Central memory CD4-positive, alpha-beta T cell (primary cell): ENCODE measurements around the gene DOCK4.

Experiments
- DNase-seq: peaks from one replicate; pipeline ENCODE4 v3.0.0; 2022

Gene DOCK4

DNA sequence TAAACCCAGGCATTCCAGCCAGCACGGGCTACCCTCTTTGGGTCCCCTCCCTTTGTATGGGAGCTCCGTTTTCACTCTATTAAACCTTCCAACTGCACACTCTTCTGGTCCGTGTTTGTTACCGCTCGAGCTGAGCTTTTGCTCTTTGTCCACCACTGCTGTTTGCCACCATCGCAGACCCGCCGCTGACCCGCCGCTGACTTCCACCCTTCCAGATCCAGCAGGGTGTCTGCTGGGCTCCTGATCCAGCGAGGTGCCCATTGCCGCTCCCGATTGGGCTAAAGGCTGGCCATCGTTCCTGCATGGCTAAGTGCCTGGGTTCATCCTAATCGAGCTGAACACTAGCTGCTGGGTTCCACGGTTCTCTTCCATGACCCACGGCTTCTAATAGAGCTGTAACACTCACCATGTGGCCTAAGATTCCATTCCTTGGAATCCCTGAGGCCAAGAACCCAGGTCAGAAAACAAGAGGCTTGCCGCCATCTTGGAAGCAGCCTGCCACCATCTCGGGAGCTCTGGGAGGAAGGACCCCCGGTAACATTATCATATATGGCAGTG lies 14.8 kb upstream of the DOCK4 start:
- DNase-seq: no peak

DNA sequence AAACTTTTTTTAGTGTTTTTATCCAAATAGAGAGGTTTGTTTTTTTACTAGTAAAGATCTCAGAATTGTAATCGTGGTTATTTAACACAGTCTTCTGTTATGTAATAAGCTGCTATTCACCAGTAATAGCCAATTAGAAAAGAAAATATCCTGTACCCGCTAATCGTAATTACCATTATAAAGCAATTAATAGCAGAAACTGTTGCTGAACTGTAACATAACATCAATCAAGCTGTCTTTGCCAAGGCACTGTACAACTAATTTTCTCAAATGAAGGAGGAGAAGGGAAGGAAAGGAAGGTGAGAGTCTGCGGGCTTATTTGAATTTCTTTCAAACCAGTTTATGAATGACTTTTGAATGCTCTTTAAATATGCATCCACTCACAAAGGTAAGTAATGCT lies 9.6 kb upstream of the DOCK4 start:
- no peak for DNase-seq

DNA sequence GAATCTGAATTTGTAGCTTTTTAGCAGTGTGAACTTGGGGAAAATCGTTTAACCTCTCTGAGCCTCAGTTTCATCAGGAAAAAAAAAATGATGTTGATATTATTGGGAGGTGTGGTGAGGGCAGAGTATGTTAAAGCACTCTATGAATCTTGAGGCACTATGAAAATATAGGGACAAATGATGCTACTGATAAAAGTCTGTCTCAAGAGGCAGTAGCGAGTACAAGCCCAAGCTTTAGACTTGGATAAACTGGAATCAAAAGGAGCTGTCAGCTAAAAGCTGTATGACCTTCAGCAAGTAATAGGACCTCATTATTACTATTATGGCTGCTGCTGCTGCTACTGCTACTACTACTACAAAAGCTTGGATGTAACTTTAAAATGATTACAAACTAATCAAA lies 8.7 kb upstream of the DOCK4 start:
- DNase-seq: no peak

DNA sequence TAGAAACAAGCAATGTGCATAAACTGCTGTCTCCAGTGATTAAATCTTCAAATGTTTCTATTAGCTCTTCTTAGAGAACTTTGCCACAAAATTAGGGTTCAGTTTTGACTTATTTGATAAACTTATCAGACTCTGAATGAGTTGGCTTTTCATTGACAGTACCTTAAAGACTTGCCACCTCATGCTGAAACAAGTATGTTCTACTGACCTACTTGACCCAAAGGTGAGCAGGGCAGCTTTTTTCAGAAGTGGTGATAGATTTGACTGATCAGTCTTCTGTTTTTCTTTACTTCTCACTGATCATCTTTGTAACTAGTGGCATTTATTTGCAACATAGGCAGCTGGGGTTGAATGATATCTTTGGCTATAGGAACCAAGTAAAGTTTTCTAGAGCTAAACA lies 8.1 kb upstream of the DOCK4 start:
- DNase-seq: no peak

DNA sequence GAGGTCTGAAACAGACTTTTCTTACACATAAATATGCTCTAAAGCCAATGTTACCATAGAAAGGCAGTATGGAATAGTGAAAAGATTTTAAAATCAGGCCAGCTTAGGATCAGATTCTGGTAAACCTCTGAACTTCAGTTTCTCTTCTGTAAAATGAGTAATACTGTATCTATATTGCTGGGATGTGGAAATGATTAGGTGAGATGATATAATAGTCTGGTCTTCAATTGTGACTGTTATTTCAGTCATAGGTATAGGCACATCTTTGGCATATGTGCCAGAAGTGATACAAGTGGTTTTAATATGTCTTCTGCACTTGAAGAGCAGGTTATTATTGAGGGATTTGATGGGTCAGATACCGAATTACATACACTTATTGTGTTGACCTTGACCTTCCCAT lies 7.5 kb upstream of the DOCK4 start:
- DNase-seq: no peak

DNA sequence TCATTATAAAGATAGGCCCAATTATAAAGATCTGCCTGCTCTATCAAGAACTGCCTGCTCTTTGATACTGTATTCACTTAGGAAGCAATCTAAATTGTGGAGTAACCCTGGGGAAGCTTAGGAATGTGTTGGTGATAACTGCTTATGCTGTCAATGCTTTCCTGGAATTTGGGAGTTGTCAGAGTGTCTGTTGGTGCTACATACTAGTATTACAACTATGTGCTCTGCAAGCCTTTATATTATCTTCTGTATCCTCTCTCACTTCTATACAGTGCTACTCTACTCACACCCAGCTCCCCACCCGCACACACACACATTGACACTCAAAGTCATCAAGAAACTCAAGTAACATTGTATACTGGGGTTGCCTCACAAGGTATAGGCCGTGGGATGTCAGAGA lies 6.4 kb upstream of the DOCK4 start:
- no peak for DNase-seq

DNA sequence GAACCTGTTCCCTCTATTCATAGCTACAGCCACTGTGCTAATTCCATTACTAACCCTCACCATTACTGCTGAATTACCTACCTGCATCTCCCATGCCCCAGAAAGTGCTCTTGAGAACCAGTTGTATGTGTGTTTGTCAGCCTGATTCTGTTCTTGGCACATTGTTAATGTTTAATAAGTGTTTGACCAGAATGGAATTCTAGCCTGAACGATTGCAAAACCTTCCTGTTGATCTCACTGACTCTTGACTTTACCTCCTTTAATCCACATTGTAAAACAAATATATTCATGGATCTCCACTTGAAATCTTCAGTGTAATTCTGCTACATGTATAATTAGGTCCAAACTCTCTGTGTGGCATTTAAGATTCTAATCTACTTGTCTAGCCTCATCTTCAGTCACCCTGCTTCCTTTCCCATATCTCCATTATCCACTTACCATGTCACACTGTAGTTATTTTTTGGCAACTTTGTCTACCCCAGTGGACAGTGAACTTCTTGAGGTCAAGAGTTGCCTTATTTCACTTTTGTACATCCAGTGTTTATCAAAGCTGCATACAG lies 5.2 kb upstream of the DOCK4 start:
- DNase-seq: no peak

DNA sequence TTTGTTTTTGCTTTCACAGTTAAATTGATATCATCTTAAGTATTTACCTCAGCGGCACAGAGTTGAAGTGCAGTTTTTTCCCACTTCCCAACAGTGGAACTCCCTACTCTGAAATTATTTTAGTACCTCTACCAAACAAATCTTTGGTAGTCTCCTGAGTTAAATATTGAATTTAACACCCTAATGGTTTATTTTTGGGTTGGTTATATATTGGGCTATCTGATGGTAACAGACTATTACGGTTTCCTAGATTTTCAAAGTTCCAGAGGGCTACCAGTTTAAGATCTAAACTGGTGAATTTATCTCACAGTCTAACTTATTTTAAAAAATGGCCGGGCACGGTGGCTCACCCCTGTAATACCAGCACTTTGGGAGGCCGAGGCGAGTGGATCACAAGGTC lies 1.6 kb upstream of the DOCK4 start:
- DNase-seq: no peak

DNA sequence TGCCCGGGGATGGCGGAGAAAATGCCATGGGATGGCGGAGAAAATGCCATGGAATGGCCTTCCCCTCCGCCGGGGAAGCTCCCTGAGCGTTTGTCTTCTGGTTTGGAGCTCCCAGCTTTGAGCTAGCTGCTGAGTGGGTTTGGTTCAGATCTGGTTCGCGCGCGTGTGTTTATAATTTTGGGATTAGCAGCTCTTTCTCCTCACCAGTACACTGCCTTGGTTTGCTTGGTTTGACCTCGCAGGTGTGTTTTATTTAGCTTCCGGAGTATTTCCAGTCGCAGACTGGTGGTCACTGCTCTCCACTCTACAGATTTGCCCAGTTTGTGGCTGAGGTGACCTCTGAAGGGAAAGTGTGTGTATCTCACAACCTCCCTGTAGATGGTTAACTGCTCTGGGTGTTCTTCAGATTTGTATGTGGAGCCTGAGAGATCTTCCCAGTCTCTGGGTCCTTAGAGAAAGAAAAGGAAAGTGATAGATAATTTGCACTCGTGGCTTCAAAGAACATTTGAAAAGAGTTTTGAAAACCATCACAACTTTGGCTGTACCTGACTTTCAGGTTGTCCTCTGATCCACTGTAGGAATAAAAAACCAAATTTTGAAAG lies 893 bp upstream of the DOCK4 start:
- DNase-seq: peak; percentile 9

DNA sequence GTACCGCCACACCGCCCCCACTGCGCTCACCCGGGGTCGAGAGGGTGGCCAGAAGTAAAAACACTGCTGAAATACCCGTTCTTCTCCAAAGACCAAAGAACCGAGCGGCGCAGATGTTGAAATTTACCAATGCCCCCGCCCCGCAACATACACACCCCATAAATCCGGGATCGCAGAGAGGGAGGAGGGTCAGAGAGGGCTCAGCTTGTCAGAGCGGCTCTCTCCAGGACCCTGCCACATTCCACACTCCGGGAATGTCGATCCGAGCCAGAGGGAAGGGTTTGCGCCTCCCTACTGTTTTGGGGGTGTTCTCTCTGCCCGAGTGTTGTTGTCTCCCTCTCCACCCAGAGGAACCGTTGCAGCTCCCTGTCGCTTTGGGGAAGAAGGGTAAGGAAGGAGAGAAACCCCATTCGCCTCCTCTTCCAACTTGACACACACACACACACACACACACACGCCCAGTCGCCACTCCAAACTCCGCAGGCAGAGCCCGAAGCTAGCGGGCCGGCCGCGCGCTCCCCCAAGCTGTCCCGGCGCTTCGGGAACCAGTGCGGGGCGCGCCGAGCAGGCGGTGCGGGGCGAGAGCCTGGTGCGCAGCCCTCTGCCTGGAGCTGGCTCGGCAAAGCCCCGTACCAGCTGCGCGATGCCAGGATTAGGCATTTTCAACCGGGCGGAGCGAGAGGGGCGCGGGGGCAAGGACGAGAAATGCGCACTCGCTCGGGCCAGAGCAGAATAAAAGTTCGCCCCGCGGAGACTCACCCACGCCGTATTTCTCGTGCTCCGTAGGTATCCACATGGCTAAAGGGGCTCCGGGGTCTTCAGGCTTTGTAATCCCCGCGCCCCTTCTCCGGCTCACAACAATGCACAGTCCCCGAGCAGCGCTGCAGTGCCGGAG lies 609 bp downstream of the DOCK4 start:
- peak; percentile 17 for DNase-seq

DNA sequence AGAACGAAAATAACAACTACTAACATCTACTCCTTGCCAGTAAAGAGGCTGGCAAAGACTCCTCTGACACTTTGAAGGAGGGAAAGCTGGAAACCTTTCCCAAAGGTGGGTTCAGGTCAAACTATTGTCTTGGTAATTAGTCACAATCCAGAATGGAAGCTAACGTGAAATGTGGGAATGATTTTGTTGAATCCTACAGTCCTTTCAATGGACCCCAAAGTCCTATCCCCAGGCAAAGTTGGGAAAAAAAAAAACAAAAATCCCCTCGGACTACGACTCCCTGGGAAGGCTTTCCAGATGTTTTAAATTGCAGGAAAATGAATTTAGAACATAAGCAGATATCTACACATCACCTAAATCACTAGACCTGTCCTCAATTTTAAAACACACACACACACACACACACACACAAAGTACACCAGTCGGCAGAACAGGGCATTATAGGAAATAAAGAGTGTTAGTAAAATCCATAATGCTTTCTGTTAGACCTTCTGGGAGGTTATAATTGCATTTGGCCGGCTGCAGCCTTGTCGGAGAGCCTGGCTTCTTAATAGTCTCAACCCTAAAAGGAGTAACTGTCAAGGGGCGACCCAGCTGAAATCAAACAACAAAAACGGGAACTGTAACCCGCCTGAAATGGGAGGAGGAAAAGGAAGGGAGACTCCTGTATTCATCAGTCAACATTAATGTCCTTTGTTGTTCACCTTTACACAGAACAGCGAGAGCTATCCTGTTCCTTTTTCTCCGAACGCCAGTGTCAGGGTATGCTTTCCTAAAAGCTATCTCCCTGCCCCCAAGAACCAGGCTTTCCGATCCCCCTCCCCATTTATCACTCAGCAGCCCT lies 1.5 kb downstream of the DOCK4 start:
- DNase-seq: peak; percentile 10

DNA sequence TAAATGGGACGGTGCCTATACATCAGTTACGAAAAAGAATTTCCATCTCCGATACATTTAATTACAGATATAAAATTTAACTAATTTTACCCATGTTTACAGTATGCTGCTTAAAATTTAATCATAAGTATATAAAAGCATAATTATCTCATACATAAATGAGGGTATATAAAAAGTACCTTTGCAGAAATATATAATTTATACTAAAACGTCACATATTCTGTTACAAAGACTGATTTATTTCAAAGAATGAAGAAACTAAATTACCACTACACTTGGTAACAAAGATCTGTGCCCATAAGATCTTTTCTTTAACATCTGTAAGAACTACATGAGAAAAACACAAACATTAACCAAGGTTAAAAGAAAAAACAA lies 2.8 kb downstream of the DOCK4 start:
- no peak for DNase-seq

DNA sequence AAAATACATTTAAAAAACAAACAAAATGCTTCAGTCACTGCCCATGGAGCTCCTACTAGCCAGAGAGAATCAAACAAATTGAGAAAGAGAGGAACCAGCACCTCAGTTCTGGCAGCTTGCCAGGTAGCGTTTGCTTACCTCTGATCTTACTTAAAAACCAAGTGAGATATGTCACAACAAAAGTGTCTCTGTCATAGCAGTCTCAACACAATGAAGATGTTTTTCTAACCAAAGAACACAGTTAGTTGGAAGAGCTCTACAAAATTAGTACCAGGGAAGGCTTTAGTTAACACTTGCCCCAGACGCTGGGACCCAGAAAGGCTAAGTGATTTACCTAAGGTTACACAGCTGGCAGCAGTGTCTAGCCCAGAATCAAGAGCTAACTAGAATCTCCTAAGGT lies 3.4 kb downstream of the DOCK4 start:
- DNase-seq: peak; percentile 12

DNA sequence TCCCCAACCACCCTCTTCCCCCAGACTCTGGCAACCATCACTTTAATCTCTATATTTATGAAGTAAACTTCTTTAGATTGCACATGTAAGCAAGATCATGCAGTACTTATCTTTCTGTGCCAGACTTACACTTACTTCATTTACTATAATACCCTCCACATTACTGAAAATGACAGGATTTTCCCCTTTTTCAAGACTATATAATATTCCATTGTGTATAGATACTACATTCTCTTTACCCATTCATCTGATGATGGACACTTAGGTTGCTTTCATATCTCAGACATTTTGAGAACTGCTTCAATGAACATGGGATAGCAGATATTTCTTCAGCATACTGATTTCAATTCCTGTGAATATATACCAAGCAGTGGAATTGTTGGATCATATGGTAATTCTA lies 4.4 kb downstream of the DOCK4 start:
- no peak for DNase-seq

DNA sequence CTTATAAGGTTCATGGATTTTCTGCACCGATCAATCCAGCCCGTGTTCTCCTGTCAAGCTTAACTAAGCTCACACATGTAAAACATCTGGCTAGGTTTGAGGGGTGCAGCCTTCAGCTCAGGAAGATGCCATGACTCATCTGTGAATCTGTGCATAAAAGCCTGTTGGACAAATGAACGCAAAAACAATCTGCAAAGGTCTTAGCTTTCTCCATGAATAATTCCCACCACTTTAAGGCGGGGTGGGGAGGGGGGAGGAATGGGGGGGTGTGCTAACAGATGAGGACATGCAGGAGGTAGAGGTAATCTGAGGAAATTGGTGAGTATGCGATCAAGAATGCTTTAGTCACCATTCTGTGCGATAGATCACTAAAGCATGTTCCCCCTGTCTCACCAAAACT lies 4.8 kb downstream of the DOCK4 start:
- no peak for DNase-seq

DNA sequence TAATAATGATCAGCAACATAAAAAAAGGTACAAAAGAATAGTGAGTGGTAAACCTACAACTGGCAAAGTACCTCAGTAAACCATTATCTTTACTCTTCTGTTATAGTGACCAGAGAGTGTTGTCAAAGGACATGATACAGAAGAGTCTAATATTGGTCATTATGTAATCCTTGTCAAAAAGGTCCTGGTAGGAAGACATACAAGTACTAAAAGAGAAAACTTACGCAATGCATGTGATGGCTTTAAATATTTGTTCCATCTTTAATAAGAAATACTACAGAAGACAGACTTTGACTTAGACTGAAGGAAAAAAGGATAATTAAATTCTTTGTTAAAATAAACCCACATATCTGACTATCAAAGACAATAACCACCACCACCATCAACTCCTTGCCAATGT lies 6.5 kb downstream of the DOCK4 start:
- DNase-seq: no peak

DNA sequence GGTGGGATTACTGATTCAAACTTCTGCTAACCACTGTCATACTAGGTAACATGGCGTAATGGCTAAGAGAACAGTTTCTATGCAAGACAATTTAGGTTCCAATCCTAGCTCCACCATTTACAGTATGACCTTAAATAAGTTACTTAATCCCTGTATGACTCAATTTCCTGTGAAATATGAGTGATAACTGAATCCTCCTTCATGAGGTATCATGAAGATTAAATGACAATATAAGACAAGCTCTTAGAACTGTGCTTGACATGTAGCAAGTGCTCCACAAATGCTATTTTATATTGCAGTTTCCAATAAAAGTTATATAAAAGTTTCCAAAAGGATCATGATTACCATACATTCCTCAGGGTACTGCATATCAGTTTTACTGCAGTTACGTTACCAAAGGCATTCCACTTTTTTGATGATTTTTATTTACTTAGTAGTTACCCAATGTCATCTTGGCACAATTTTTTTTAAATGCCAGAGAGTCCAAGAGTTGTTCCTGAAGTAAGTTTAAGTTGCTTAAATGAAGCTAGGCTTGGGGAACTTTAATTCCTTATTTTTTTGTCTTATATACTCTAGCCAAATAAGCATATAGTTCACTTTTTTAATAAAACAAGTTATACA lies 7.1 kb downstream of the DOCK4 start:
- DNase-seq: no peak

DNA sequence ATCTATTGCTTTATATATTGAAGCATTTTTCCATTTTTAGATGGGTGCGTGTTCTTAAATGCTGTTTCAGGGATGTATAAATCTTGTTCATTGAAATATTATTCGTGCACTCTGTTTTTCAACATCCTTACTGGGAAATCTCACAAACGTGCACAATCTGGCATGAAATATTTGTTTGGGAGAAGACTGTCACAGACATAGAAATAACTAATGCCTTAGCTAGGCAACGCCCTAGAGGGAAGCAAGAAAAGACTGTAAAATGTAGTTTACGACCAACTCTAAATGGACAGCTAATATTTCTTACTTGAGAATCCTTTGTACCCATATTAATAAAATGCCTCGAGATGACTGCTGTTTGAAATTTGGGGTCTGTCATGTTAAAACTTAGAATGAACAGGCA lies 8.9 kb downstream of the DOCK4 start:
- no peak for DNase-seq

DNA sequence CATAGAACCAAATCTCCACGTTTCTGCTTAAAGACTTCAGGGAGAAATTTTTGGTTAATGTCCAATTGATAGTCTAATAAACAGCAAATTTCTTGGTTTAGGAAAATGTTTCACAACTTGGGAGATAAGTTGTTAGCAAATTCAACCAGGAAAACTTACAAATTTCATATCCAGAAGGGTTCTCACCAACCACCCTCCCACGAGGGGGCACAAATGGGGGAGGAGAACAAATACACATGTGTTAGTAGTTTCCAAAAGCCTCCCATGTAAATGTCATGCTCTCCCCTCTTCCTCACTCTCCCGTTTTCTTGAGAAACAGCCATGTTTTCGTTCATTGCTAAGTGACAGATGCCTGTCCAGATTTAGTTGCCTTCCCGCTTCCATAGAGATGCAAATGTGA lies 10.5 kb downstream of the DOCK4 start:
- no peak for DNase-seq

DNA sequence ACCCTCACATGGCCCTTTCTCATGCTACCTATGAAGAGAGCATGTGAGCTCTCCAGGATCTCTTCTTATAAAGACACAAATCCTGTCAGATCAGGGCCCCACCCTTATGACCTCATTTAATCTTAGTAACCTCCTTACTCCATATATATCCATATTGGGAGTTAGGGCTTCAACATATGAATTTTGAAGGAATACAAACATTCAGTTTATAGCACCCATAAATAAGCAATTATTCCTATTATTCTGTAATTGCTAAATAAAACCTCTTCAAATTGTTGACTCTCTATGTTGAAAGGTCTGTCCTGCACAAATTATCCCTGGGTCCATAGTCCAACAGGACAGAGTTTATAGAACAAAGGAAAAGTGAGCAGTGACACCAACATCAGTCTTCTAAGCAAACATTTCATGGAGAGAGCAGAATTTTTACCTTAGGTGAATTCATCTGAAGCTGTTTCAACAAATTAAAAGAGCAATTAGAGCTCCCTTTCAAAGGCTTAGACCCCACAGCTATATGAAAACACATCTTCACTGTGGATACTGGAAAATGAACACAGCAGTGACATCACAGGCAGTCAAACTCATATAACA lies 12.2 kb downstream of the DOCK4 start:
- DNase-seq: no peak

DNA sequence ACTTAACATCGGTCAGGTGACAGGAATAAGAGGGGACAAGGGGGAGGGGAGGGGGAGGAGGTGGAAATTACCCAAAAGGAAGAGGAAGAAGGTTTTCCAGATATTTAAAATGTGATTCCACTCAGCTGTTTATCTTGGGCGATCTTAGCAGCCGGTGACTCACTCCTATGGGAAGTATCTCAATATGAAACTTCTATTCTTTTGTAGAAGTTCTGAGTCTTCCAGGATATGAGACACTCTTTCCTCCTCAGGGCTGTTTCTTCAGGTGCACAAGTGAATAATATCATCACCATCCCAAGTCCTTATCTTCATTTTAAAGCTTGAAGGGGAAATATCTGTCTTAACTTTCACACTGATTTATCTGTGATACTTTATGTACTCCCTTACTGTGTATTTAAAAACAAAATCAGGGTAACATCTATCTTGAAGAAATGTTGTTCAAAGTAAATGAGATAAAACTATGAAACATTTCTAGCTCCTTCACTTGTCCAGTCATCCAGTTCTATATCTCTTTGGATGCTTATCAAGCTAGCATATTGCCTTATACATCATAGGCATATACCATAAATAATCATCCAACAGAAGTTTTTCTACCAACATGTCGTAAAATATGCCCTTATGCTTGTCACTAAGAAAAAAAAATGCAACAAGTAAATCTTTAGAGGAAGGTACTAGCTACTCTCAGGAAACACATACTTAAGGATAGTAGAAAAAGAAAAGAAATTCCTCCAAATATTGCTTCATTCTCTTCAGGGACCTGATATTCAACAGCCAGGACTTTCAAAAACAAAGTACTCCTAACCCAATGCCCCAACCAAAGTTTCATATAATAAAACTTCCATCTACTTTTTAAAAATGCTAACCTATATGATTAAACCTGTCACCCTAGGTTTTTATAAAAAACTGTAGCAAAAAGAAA lies 13.7 kb downstream of the DOCK4 start:
- DNase-seq: no peak
